WTC11 (cell line): ENCODE results near the gene CD40LG. TPM values are rescaled to one million over a fixed set of nuclear protein-coding genes. Genes with fewer than 3 reads are reported as not detected.

Experiments
- ATAC-seq: fragments of 200-7000 bp; cut with Tn5 transposase; 2 replicates; pipeline ENCODE4 v1.10.0; 2021; ENCODE audit warnings: mild to moderate bottlenecking, moderate library complexity
- CTCF ChIA-PET: fragments of 300-600 bp; sonication (Branson Sonifier 250); formaldehyde crosslinking; loops from one replicate; lab custom pipeline; 2021; ENCODE audit warnings: antibody characterized with exemption; lab: Charles Lee
- POLR2A ChIA-PET: fragments of 350-600 bp; sonication (Branson Sonifier 250); formaldehyde crosslinking; loops from one replicate; lab custom pipeline; 2021; ENCODE audit warnings: antibody characterized with exemption; lab: Charles Lee
- DNase-seq: peaks from one replicate; pipeline ENCODE4 v3.0.0; 2021; ENCODE audit warnings: low spot score
- H3K27ac Mint-ChIP-seq: 2 replicates; pipeline ENCODE4 v1.8.0; 2021; ENCODE audit warnings: mixed read lengths
- H3K27me3 Mint-ChIP-seq: 2 replicates; pipeline ENCODE4 v1.8.0; 2021; ENCODE audit warnings: low read depth, mild to moderate bottlenecking, moderate library complexity, mixed read lengths
- H3K36me3 Mint-ChIP-seq: 2 replicates; pipeline ENCODE4 v1.8.0; 2021; ENCODE audit warnings: mixed read lengths
- H3K4me1 Mint-ChIP-seq: 2 replicates; pipeline ENCODE4 v1.8.0; 2022; ENCODE audit warnings: mixed read lengths
- H3K4me3 Mint-ChIP-seq: 2 replicates; pipeline ENCODE4 v1.8.0; 2021; ENCODE audit warnings: mild to moderate bottlenecking, moderate library complexity, mixed read lengths
- H3K9me3 Mint-ChIP-seq: 2 replicates; pipeline ENCODE4 v1.8.0; 2021; ENCODE audit warnings: mixed read lengths
- CREB1 ChIP-seq: sonication (generic); formaldehyde crosslinking; IDR thresholded peaks from 2 replicates; pipeline ENCODE4 v1.8.0; 2023; ENCODE audit warnings: mild to moderate bottlenecking, missing genetic modification reagents
- EMX1 ChIP-seq: fragments of 250-450 bp; sonication (Bioruptor Pico); IDR thresholded peaks from 2 replicates; pipeline ENCODE4 v1.8.0; 2021; ENCODE audit warnings: mild to moderate bottlenecking
- GTF2I ChIP-seq: fragments of 250-450 bp; sonication (Bioruptor Pico); conservative IDR thresholded peaks from 2 replicates; pipeline ENCODE4 v1.4.0; 2021; ENCODE audit warnings: mild to moderate bottlenecking
- SP1 ChIP-seq: sonication (generic); formaldehyde crosslinking; conservative IDR thresholded peaks from 2 replicates; pipeline ENCODE4 v1.8.1; 2022; ENCODE audit warnings: missing genetic modification reagents
- ZNF121 ChIP-seq: sonication (generic); formaldehyde crosslinking; IDR thresholded peaks from 2 replicates; pipeline ENCODE4 v1.8.0; 2023; ENCODE audit warnings: missing genetic modification reagents
- ZNF317 ChIP-seq: sonication (generic); formaldehyde crosslinking; IDR thresholded peaks from 2 replicates; pipeline ENCODE4 v1.8.1; 2023; ENCODE audit warnings: low read depth, mild to moderate bottlenecking, moderate library complexity, missing genetic modification reagents, borderline replicate concordance
- ZNF423 ChIP-seq: fragments of 250-450 bp; sonication (Bioruptor Pico); IDR thresholded peaks from 2 replicates; pipeline ENCODE4 v2.1.2; 2022; ENCODE audit warnings: mild to moderate bottlenecking, moderate library complexity
- total RNA-seq: library from RNA; stranded (reverse); gene quantifications from 3 replicates; pipeline ENCODE4 v1.2.3, GENCODE V29; 2021
- TF ChIP-seq, protein P1 (sequence below): sonication (generic); formaldehyde crosslinking; IDR thresholded peaks from 2 replicates; pipeline ENCODE4 v1.8.1; 2023; ENCODE audit warnings: mild to moderate bottlenecking, missing genetic modification reagents, borderline replicate concordance
- TF ChIP-seq, protein P2 (sequence below): fragments of 250-450 bp; sonication (Bioruptor Pico); IDR thresholded peaks from 2 replicates; pipeline ENCODE4 v1.9.0; 2021; ENCODE audit warnings: mild to moderate bottlenecking, borderline replicate concordance
- TF ChIP-seq, protein P3 (sequence below): sonication (generic); formaldehyde crosslinking; IDR thresholded peaks from 2 replicates; pipeline ENCODE4 v1.8.0; 2023; ENCODE audit warnings: missing genetic modification reagents, mild to moderate bottlenecking, borderline replicate concordance
- TF ChIP-seq, protein P4 (sequence below): sonication (generic); formaldehyde crosslinking; IDR thresholded peaks from 2 replicates; pipeline ENCODE4 v1.8.0; 2022; ENCODE audit warnings: mild to moderate bottlenecking, missing genetic modification reagents
- TF ChIP-seq, protein P5 (sequence below): sonication (generic); formaldehyde crosslinking; IDR thresholded peaks from 2 replicates; pipeline ENCODE4 v1.8.1; 2023; ENCODE audit warnings: mild to moderate bottlenecking, missing genetic modification reagents, moderate library complexity
- TF ChIP-seq, protein P6 (sequence below): sonication (generic); formaldehyde crosslinking; IDR thresholded peaks from 2 replicates; pipeline ENCODE4 v1.8.0; 2023; ENCODE audit warnings: mild to moderate bottlenecking, missing genetic modification reagents
- TF ChIP-seq, protein P7 (sequence below): fragments of 250-450 bp; sonication (Bioruptor Pico); IDR thresholded peaks from 2 replicates; pipeline ENCODE4 v1.8.0; 2021; ENCODE audit warnings: mild to moderate bottlenecking

The CD40LG gene
- total RNA-seq, 1 experiment from 2014 or later, result not detected

DNA sequence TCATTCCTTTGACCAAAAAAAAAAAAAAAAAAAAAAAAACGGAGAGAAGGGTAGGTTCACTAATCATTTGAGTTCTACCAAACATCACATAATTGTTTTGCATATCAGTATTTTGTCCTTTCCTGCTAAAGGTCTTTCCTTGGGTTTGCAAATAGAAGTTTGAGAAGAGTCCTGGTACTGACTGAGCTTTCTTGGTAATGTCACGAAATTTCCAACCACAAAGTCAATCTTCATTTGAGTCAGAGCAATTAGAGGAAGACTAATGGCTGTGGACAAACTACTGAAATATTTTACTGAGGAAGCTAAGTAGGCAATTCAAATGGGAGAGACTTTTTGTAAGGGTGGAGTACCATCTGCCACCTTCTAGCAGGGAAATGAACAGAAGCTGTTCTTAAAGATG lies 21.7 kb upstream of the CD40LG start (continued):
- TF ChIP-seq, protein P1, sequence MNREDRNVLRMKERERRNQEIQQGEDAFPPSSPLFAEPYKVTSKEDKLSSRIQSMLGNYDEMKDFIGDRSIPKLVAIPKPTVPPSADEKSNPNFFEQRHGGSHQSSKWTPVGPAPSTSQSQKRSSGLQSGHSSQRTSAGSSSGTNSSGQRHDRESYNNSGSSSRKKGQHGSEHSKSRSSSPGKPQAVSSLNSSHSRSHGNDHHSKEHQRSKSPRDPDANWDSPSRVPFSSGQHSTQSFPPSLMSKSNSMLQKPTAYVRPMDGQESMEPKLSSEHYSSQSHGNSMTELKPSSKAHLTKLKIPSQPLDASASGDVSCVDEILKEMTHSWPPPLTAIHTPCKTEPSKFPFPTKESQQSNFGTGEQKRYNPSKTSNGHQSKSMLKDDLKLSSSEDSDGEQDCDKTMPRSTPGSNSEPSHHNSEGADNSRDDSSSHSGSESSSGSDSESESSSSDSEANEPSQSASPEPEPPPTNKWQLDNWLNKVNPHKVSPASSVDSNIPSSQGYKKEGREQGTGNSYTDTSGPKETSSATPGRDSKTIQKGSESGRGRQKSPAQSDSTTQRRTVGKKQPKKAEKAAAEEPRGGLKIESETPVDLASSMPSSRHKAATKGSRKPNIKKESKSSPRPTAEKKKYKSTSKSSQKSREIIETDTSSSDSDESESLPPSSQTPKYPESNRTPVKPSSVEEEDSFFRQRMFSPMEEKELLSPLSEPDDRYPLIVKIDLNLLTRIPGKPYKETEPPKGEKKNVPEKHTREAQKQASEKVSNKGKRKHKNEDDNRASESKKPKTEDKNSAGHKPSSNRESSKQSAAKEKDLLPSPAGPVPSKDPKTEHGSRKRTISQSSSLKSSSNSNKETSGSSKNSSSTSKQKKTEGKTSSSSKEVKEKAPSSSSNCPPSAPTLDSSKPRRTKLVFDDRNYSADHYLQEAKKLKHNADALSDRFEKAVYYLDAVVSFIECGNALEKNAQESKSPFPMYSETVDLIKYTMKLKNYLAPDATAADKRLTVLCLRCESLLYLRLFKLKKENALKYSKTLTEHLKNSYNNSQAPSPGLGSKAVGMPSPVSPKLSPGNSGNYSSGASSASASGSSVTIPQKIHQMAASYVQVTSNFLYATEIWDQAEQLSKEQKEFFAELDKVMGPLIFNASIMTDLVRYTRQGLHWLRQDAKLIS, result no peak
- TF ChIP-seq, protein P2, sequence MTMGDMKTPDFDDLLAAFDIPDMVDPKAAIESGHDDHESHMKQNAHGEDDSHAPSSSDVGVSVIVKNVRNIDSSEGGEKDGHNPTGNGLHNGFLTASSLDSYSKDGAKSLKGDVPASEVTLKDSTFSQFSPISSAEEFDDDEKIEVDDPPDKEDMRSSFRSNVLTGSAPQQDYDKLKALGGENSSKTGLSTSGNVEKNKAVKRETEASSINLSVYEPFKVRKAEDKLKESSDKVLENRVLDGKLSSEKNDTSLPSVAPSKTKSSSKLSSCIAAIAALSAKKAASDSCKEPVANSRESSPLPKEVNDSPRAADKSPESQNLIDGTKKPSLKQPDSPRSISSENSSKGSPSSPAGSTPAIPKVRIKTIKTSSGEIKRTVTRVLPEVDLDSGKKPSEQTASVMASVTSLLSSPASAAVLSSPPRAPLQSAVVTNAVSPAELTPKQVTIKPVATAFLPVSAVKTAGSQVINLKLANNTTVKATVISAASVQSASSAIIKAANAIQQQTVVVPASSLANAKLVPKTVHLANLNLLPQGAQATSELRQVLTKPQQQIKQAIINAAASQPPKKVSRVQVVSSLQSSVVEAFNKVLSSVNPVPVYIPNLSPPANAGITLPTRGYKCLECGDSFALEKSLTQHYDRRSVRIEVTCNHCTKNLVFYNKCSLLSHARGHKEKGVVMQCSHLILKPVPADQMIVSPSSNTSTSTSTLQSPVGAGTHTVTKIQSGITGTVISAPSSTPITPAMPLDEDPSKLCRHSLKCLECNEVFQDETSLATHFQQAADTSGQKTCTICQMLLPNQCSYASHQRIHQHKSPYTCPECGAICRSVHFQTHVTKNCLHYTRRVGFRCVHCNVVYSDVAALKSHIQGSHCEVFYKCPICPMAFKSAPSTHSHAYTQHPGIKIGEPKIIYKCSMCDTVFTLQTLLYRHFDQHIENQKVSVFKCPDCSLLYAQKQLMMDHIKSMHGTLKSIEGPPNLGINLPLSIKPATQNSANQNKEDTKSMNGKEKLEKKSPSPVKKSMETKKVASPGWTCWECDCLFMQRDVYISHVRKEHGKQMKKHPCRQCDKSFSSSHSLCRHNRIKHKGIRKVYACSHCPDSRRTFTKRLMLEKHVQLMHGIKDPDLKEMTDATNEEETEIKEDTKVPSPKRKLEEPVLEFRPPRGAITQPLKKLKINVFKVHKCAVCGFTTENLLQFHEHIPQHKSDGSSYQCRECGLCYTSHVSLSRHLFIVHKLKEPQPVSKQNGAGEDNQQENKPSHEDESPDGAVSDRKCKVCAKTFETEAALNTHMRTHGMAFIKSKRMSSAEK (CRISPR knock-in tag), result no peak
- no peak for TF ChIP-seq ZNF121 (CRISPR knock-in tag)

DNA sequence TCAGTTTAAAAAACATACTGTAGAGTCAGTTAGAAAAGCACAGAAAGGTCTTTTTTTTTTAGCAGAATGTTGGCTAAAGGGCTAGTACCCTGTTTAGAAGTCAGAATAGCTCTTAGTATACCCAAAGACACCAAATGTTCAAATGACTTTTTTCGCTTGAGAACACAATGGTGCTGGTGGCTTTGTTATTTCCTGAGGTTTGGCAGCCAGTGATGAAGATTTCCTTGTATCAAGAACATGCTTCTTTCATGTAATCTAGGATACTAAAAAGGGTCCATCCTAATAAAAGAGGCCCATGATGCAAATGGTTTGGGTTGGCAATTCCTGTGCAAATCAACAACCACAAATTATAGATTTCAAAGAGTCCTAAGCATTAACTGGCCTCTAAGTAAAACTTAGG lies 21.1 kb upstream of the CD40LG start:
- H3K36me3 Mint-ChIP-seq, result no peaks in the 10 kb centered on the region
- CTCF ChIA-PET, result no interaction called here
- H3K4me3 Mint-ChIP-seq, result no peak overlapping the region
- H3K9me3 Mint-ChIP-seq, result no peaks in the 10 kb centered on the region
- no peaks in the 10 kb centered on the region for H3K4me1 Mint-ChIP-seq
- TF ChIP-seq, protein P3, sequence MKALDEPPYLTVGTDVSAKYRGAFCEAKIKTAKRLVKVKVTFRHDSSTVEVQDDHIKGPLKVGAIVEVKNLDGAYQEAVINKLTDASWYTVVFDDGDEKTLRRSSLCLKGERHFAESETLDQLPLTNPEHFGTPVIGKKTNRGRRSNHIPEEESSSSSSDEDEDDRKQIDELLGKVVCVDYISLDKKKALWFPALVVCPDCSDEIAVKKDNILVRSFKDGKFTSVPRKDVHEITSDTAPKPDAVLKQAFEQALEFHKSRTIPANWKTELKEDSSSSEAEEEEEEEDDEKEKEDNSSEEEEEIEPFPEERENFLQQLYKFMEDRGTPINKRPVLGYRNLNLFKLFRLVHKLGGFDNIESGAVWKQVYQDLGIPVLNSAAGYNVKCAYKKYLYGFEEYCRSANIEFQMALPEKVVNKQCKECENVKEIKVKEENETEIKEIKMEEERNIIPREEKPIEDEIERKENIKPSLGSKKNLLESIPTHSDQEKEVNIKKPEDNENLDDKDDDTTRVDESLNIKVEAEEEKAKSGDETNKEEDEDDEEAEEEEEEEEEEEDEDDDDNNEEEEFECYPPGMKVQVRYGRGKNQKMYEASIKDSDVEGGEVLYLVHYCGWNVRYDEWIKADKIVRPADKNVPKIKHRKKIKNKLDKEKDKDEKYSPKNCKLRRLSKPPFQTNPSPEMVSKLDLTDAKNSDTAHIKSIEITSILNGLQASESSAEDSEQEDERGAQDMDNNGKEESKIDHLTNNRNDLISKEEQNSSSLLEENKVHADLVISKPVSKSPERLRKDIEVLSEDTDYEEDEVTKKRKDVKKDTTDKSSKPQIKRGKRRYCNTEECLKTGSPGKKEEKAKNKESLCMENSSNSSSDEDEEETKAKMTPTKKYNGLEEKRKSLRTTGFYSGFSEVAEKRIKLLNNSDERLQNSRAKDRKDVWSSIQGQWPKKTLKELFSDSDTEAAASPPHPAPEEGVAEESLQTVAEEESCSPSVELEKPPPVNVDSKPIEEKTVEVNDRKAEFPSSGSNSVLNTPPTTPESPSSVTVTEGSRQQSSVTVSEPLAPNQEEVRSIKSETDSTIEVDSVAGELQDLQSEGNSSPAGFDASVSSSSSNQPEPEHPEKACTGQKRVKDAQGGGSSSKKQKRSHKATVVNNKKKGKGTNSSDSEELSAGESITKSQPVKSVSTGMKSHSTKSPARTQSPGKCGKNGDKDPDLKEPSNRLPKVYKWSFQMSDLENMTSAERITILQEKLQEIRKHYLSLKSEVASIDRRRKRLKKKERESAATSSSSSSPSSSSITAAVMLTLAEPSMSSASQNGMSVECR (CRISPR knock-in tag), result no peak
- TF ChIP-seq, protein P4, sequence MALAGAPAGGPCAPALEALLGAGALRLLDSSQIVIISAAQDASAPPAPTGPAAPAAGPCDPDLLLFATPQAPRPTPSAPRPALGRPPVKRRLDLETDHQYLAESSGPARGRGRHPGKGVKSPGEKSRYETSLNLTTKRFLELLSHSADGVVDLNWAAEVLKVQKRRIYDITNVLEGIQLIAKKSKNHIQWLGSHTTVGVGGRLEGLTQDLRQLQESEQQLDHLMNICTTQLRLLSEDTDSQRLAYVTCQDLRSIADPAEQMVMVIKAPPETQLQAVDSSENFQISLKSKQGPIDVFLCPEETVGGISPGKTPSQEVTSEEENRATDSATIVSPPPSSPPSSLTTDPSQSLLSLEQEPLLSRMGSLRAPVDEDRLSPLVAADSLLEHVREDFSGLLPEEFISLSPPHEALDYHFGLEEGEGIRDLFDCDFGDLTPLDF, result no peak
- TF ChIP-seq ZNF317 (CRISPR knock-in tag) (no peak), GTF2I (CRISPR knock-in tag) (no peak), SP1 (CRISPR knock-in tag) (no peak)
- no peak overlapping the region for H3K27ac Mint-ChIP-seq
- no peaks in the 10 kb centered on the region for H3K27me3 Mint-ChIP-seq
- POLR2A ChIA-PET, result no interaction called here
- ATAC-seq, result no peak
- DNase-seq, result no peak

DNA sequence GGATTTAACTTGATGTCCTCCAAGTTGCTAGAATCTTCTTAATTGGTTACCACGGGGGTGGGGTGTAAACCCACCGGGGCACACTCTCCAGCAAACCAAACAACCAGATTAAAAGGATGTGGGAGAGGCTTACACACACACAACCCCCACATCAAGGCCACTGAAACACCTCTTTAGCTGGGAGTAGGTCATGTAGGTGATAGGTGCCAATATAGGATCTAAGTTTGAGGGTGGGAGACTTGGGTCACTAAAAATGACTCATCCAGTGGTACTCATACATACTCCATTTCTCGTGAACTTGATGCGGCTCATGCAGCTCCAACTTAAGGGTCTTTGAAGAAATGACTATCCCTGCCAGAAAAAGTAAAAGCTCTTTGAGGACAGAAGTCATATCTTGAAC lies 20.5 kb upstream of the CD40LG start:
- ChIA-PET POLR2A (no interaction called here), CTCF (no interaction called here)
- Mint-ChIP-seq H3K27ac (no peak overlapping the region), H3K9me3 (no peaks in the 10 kb centered on the region), H3K4me1 (no peaks in the 10 kb centered on the region), H3K36me3 (no peaks in the 10 kb centered on the region), H3K27me3 (no peaks in the 10 kb centered on the region), H3K4me3 (no peak overlapping the region)
- no peak for DNase-seq
- ATAC-seq, result no peak
- TF ChIP-seq, protein P5, sequence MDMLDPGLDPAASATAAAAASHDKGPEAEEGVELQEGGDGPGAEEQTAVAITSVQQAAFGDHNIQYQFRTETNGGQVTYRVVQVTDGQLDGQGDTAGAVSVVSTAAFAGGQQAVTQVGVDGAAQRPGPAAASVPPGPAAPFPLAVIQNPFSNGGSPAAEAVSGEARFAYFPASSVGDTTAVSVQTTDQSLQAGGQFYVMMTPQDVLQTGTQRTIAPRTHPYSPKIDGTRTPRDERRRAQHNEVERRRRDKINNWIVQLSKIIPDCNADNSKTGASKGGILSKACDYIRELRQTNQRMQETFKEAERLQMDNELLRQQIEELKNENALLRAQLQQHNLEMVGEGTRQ (CRISPR knock-in tag), result no peak
- no peak for TF ChIP-seq ZNF423 (CRISPR knock-in tag)
- TF ChIP-seq EMX1 (CRISPR knock-in tag), result no peak
- TF ChIP-seq, protein P6, sequence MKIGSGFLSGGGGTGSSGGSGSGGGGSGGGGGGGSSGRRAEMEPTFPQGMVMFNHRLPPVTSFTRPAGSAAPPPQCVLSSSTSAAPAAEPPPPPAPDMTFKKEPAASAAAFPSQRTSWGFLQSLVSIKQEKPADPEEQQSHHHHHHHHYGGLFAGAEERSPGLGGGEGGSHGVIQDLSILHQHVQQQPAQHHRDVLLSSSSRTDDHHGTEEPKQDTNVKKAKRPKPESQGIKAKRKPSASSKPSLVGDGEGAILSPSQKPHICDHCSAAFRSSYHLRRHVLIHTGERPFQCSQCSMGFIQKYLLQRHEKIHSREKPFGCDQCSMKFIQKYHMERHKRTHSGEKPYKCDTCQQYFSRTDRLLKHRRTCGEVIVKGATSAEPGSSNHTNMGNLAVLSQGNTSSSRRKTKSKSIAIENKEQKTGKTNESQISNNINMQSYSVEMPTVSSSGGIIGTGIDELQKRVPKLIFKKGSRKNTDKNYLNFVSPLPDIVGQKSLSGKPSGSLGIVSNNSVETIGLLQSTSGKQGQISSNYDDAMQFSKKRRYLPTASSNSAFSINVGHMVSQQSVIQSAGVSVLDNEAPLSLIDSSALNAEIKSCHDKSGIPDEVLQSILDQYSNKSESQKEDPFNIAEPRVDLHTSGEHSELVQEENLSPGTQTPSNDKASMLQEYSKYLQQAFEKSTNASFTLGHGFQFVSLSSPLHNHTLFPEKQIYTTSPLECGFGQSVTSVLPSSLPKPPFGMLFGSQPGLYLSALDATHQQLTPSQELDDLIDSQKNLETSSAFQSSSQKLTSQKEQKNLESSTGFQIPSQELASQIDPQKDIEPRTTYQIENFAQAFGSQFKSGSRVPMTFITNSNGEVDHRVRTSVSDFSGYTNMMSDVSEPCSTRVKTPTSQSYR, result no peak
- no peak for TF ChIP-seq CREB1 (CRISPR knock-in tag)
- TF ChIP-seq, protein P7, sequence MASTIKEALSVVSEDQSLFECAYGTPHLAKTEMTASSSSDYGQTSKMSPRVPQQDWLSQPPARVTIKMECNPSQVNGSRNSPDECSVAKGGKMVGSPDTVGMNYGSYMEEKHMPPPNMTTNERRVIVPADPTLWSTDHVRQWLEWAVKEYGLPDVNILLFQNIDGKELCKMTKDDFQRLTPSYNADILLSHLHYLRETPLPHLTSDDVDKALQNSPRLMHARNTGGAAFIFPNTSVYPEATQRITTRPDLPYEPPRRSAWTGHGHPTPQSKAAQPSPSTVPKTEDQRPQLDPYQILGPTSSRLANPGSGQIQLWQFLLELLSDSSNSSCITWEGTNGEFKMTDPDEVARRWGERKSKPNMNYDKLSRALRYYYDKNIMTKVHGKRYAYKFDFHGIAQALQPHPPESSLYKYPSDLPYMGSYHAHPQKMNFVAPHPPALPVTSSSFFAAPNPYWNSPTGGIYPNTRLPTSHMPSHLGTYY (CRISPR knock-in tag), result no peak
